NCI-H1092 (cell line): Measurements from ENCODE around the gene ANKRD55.
"Not testable (repeated sequence)": the region's sequence is repeated elsewhere in the genome, so short reads cannot be mapped to it uniquely, and the experiment has no call there.

ENCODE experiments used
- DNase-seq: peaks from one replicate; lab custom pipeline; 2025; lab: John Stamatoyannopoulos, UW

ANKRD55 gene

GRCh38 chr5:56253126-56253525 lies 20.0 kb upstream of the ANKRD55 start:
- no peak for DNase-seq

GRCh38 chr5:56251918-56252553 lies 18.9 kb upstream of the ANKRD55 start:
- no peak for DNase-seq

GRCh38 chr5:56251440-56251839 lies 18.3 kb upstream of the ANKRD55 start:
- no peak for DNase-seq

- no peak for DNase-seq
Observed at GRCh38 chr5:56250011-56250410, 16.9 kb upstream of the ANKRD55 start.

- not testable (repeated sequence) for DNase-seq
Observed at GRCh38 chr5:56249085-56249484, 16.0 kb upstream of the ANKRD55 start.

GRCh38 chr5:56247592-56247991 lies 14.5 kb upstream of the ANKRD55 start:
- DNase-seq: no peak

GRCh38 chr5:56246769-56247168 lies 13.6 kb upstream of the ANKRD55 start:
- DNase-seq: no peak

- DNase-seq: no peak
Observed at GRCh38 chr5:56245481-56245880, 12.4 kb upstream of the ANKRD55 start.

GRCh38 chr5:56244627-56245026 lies 11.5 kb upstream of the ANKRD55 start:
- no peak for DNase-seq

- not testable (repeated sequence) for DNase-seq
Observed at GRCh38 chr5:56242271-56242670, 9.1 kb upstream of the ANKRD55 start.

GRCh38 chr5:56232538-56232937 lies 592 bp downstream of the ANKRD55 start:
- no peak for DNase-seq

GRCh38 chr5:56230576-56230975 lies 2.6 kb downstream of the ANKRD55 start:
- no peak for DNase-seq

- no peak for DNase-seq
Observed at GRCh38 chr5:56229111-56229510, 4.0 kb downstream of the ANKRD55 start.

- no peak for DNase-seq
Observed at GRCh38 chr5:56228631-56229030, 4.5 kb downstream of the ANKRD55 start.

GRCh38 chr5:56227691-56228090 lies 5.4 kb downstream of the ANKRD55 start:
- no peak for DNase-seq

GRCh38 chr5:56223298-56223697 lies 9.8 kb downstream of the ANKRD55 start:
- DNase-seq: not testable (repeated sequence)

- DNase-seq: not testable (repeated sequence)
Observed at GRCh38 chr5:56221601-56222000, 11.5 kb downstream of the ANKRD55 start.

GRCh38 chr5:56215019-56215830 lies 17.9 kb downstream of the ANKRD55 start:
- DNase-seq: no peak

- not testable (repeated sequence) for DNase-seq
Observed at GRCh38 chr5:56213886-56214535, 19.1 kb downstream of the ANKRD55 start.

- no peak for DNase-seq
Observed at GRCh38 chr5:56212130-56212879, 20.8 kb downstream of the ANKRD55 start.

GRCh38 chr5:56211298-56211865 lies 21.7 kb downstream of the ANKRD55 start:
- no peak for DNase-seq

- DNase-seq: no peak
Observed at GRCh38 chr5:56208681-56209080, 24.4 kb downstream of the ANKRD55 start.
